Stimulated activated CD8-positive, alpha-beta memory T cell treated with anti-CD3 and anti-CD28 coated beads, Interleukin-15, amount 100 ng/mL, for 48 hours (primary cell): Measurements from ENCODE around the gene ATP5MG.
A peak's percentile ranks its signal among the peaks of the same experiment; 100 is the strongest.
"Not testable (repeated sequence)": the region's sequence is repeated elsewhere in the genome, so short reads cannot be mapped to it uniquely, and the experiment has no call there.

ENCODE experiments used
- DNase-seq, 2 donors: peaks; one replicate each; pipeline ENCODE4 v3.0.0-alpha.2; 2020; ENCODE audit warnings: low read depth in 2 of 2

The ATP5MG gene, protein sequence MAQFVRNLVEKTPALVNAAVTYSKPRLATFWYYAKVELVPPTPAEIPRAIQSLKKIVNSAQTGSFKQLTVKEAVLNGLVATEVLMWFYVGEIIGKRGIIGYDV

DNA sequence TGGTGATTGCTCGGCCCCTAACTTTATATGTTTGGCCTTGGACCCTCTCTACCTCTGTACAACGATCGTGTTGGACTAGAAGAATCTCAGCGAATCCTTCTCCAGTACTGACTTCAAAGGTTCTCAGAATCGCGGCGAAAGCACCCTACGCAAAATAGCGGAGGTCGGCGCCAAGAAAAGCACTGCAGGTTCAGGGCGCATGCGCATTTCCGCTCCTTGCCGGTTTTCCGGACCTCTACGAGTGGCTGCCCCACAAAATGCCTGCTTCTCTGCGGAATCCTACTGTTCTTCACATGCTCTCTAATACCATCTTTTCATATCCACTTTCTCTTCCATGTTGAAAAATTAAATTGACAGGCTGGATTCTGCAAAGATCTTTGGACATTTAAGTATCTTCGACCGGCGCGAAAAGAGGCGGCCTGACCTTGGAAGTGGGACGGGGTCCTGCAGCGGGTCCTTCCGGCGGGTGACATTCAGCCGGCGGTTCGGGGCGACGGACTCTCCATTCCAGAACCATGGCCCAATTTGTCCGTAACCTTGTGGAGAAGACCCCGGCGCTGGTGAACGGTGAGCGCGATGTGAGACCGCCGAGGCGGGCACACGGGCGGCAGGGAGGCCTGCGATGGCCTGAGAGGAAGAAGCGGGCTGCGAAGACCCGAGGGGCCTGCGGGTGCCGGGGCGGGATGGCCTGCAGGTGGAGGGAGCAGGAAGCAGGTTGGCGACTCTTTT is at the start of gene ATP5MG:
ATP5MG (plus strand) TSS at position 456 of the 729 bp plus-strand sequence; CDS start at position 516, 60 bp downstream.
- peak; percentile 81 to 85 for DNase-seq

DNA sequence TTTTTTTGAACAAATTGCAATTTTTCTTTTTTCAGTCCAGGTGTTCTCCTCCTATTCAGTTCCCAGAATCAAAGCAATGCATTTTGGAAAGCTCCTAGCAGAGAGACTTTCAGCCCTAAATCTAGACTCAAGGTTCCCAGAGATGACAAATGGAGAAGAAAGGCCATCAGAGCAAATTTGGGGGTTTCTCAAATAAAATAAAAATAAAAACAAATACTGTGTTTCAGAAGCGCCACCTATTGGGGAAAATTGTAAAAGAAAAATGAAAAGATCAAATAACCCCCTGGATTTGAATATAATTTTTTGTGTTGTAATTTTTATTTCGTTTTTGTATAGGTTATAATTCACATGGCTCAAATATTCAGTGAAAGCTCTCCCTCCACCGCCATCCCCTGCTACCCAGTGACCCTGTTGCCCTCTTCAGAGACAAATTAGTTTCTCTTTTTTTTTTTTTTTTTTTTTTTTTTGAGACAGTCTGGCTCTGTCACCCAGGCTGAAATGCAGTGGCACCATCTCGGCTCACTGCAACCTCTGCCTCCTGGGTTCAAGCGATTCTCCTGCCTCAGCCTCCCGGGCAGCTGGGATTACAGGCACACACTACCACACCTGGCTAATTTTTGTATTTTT is 48.2 kb upstream of the ATP5MG start:
- DNase-seq, result no peak

DNA sequence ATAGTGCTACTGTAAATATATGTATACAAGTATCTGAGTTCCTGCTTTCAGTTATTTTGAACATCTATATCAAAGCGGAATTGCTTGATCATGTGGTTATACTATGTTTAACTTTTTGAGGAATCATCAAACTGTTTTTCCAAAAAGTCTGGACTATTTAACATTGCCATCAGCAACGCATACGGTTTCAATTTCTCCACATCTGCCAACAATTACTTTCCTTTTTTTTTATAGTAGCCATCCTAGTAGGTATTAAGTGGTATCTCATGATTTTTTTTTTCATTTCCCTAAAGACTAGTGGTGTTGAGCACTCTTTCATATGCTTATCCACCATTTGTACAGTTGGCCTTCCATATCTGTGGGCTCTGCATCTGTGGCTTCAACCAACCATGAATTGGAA is 43.3 kb upstream of the ATP5MG start:
- no peak for DNase-seq

DNA sequence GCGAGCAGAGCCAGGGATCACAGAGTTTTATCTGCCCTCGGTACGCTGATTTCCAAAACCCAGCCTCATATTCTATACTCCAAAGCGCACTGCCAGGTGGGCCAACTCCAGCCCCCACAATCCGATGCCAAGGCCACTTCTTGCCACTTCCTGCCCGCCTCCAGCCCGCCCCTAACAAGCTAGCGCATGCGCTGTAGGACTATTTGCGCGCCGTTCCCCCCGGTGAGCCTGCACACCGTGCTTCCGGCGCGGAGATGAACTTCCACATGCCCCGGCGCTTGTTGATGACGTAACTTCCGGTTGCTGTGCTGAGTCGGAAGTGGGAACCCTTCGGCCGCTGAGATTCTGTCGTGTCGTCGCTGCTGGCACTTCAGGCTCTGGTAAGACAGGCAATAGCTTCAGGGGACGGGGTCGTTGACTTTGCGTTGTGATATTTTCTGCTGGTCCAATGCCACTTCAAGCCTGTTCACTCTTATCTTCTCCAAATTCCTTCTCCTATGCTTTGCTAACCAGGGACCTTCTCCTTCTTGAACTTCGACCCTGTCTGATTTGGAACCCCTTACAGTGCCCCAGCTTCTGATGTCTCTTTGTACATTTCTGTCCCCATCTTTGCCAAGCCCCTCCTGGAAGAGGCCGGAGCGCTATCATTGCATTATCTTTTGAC is 42.0 kb upstream of the ATP5MG start, which contains the start of gene UBE4A:
UBE4A (plus strand) TSS at position 306 of the 664 bp plus-strand sequence. CDS start 5,481 bp downstream, outside the sequence.
- peak; percentile 96 for DNase-seq

GRCh38 chr11:118364956-118365615 is 36.3 kb upstream of the ATP5MG start:
- no peak for DNase-seq

DNA sequence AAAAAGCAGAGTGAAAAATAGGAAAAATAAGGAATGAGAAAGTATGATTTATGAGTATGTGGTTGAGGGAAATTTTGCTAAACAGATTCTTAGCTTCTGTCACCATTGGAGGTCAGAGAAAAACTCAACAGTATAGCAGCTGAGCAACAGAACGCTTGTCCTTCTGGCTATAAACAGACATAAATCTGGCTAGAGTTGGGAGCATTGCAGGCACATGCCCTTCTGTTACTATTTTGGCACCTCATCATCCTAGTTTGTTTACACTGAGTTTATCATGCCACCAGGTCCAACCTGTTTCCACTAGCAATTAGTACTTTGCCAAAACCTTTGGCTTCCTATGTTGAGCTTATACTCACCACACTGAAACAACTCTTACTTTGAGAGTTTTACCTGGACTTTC is 35.1 kb upstream of the ATP5MG start:
- DNase-seq, result no peak

DNA sequence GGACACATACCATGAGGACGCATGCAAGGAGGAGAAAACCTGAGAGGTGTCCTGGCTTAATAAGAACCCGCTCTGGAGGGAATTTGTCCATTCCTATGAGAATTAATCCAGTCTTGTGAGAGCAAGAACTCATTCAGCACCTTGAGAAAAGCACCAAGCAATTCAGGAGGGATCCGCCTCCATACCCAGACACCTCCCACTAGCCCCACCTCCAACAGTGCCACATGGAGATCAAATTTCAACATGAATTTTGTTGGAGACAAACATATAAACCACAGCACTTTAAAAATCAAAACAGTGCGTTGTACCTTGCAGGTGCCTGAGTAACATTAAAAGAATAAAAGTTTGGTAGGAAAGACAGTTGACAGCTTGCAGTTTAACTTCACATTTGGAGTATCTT is 30.6 kb upstream of the ATP5MG start:
- DNase-seq, result no peak

- no peak for DNase-seq
Observed at GRCh38 chr11:118373263-118373662, 28.1 kb upstream of the ATP5MG start.

DNA sequence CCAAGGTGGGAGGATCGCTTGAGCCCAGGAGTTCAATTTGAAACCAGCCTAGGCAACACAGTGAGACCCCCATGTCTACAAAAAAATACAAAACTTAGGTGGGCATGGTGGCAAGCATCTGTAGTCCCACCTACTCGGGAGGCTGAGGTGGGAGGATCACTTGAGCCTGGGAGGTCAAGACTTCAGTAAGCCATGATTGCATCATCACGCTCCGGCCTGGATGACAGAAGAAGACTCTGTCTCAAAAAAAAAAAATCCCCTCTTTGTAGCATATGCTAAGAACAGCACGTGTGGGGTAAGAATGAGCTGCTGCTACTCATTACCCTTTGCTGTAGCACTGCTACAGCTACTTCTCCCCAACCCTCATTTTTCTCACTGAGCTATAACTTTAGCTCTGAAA is 27.5 kb upstream of the ATP5MG start:
- no peak for DNase-seq

DNA sequence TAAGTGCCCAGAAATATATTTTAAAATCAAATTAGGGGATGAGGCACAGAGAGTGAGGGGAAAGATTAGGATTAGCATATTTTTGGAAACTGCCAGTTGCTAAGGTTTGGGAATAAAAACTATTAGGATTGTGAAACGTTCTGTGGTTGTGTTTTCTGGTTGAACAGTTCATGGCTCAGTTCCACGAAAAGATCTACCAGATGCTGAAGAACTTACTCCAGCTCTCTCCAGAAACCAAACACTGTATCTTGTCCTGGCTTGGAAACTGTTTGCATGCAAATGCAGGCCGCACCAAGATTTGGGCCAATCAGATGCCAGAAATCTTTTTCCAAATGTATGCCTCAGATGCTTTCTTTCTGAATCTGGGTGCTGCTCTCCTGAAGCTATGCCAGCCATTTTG is 26.7 kb upstream of the ATP5MG start:
- DNase-seq, result no peak

- no peak for DNase-seq
Observed at GRCh38 chr11:118375978-118376377, 25.4 kb upstream of the ATP5MG start.

DNA sequence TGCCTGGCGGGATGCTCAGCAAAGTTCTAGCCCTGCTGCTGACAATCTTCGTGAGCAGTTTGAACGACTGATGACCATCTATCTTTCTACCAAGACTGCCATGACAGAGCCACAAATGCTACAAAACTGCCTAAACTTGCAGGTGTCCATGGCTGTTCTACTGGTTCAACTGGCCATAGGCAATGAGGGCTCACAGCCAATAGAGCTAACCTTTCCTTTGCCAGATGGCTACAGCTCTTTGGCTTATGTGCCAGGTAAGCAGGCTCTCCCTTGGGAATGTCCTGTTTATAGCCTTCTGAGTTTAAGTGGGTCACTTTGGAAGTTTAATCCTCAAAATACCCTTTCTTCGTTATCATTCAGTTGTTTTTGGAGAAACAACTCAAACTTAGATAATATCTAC is 21.9 kb upstream of the ATP5MG start:
- no peak for DNase-seq

DNA sequence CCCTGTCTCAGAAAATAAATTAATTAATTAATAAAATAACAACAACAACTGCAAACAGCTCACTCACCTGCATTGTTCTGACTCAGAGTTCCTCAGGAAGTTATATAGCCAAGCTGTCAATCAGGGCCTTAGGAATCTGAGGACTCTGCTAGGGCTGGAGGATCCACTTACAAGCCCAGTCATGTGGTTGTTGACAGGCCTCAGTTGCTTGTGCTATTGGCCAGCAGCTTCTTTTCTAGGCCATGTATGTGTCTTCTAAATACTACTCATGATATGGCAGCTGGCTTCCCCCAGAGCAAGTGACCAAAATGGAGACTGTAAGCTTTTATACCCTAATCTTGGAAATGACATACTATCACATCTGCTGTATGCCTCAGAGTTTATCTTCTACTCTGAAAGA is 20.8 kb upstream of the ATP5MG start:
- DNase-seq, result no peak

- DNase-seq, result no peak
Observed at GRCh38 chr11:118382954-118383353, 18.5 kb upstream of the ATP5MG start.

GRCh38 chr11:118383657-118384056 is 17.7 kb upstream of the ATP5MG start:
- no peak for DNase-seq

DNA sequence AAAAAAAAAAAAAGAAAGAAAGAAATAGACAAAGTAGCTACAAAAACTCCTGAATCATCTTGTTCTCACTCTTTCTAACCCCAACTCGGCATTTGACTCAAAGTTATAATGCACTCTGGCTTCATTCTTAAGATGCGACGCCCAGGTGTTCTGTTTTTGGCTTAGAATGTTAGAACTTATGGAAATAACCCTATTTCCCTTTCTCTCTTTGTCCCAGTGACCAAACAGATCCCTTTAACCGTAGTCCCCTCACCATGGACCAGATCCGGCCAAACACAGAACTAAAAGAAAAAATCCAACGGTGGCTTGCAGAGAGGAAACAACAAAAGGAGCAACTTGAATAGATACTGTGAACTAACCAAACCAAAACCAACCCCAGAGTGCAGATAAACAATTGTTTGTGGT is 5.3 kb upstream of the ATP5MG start:
- DNase-seq, result no peak

DNA sequence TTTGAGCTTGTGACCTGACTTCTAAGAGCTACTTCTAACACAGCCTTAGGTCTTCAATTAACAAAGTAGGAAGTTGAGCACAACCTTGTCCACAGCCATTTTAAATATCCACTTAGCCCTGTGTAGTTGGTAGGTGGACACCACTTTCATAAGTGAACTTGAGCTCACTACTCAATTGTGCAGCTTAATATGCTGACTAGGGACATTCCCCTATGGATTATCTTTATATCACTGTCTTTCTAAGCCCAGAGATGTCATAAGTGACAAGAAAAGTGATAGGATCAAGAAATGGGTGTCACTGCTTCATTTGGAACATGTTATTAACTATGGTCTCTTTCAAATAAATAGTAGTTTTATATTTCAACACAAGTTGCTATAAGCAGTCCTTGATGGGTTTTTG is 4.0 kb upstream of the ATP5MG start:
- no peak for DNase-seq

GRCh38 chr11:118398791-118399559 is 2.4 kb upstream of the ATP5MG start:
- DNase-seq, result no peak

DNA sequence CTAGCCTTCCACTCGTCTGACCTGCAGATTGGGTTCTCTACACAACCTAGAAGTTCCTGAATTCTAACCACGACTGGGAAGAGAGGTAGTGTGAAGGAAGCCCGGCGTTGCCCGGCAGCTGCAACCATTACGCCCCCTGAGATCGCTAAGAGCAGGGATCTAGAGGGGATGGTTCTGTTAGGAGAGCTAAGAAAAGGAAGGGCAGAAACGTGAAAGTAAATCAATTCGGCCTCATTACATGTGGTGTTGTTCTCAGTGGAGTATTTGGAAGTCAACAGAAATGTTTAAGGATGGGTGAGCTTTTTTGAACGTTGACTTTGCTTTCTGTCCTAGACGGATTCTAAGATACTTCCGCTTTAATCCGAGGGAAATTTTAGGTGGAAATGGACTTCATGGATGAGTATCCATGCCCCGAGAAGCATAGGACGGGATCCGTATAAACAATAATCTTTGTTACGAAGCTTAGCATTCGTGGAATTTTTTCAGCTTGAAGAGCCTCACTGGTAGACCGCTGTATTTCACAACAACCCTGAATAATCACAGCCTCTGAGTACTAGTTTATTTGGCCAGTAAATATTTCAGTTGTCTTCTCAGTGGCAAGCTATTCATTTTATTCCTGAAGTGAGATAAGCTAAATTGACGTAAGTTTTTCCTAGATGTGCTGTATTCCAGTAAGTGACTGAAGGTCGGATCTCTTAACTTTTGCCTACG is 629 bp downstream of the ATP5MG start:
- no peak for DNase-seq

- DNase-seq, result not testable (repeated sequence)
Observed at GRCh38 chr11:118402594-118402993, 1.2 kb downstream of the ATP5MG start.
